ENCODE data around the gene PFKFB4. TPM values are rescaled to one million over a fixed set of nuclear protein-coding genes. Genes with fewer than 3 reads are reported as not detected.
"Not testable (repeated sequence)": the region's sequence is repeated elsewhere in the genome, so short reads cannot be mapped to it uniquely, and the experiment has no call there.

The PFKFB4 gene
- total RNA-seq, 1 donor from 2014 or later, result 19.3 TPM

- H3K4me3 ChIP-seq (ENCODE audit: low read depth, low read length), result no peak overlapping the region
- TF ChIP-seq CTCF (conservative IDR thresholded peaks at IDR 0.05; ENCODE audit: low read depth, low read length), result no peak
- DNase-seq (ENCODE audit: low read depth), result no peak
These were observed 13.2 kb downstream of the PFKFB4 start for GRCh38 chr3:48543271-48543866.

GRCh38 chr3:48538451-48538850 lies 18.2 kb downstream of the PFKFB4 start:
- H3K4me3 ChIP-seq (ENCODE audit: low read depth, low read length), result no peak overlapping the region
- DNase-seq (ENCODE audit: low read depth), result no peak
- no peak for TF ChIP-seq CTCF (conservative IDR thresholded peaks at IDR 0.05; ENCODE audit: low read depth, low read length)

GRCh38 chr3:48536785-48537184 lies 19.8 kb downstream of the PFKFB4 start:
- no peak for TF ChIP-seq CTCF (conservative IDR thresholded peaks at IDR 0.05; ENCODE audit: low read depth, low read length)
- H3K4me3 ChIP-seq (ENCODE audit: low read depth, low read length), result no peak overlapping the region
- DNase-seq (ENCODE audit: low read depth), result no peak

DNA sequence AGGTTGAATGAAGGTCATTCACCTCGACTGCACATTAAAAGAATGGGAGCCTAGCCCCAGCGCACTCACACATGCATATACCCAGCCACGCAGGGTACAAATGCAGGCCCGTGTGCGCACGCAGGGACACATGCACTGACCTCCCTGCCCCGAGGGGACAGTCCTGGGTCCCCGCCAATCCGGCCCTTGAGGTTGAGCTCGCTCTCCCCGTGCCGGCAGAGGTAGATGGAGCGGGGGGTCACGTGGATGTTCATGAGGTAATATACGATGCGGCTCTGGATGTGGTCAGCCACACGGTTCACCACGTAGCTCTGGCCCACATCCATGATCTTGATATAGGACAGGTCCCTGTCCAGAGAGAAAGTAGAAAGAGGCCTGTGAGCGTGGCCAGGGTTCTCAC lies 20.5 kb downstream of the PFKFB4 start:
- no peak for TF ChIP-seq CTCF (conservative IDR thresholded peaks at IDR 0.05; ENCODE audit: low read depth, low read length)

DNA sequence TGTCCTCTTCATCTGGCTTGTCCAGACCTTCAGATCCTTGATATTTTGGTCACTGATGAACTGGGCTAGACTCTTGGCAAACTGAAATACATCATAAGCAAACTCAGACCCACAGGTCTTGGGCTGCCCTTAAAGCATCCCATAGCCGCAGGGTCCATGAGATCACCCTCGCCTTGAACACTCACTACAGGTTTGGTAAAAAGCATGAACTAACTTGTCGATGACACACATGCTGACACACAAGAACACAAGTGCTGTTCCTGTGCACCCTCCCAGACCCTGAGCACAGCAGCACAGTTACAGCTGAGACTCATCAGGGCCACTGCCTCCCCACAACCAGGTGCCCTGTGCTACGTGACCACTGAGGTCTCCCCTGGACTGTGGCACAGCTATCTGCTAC lies 21.0 kb downstream of the PFKFB4 start:
- no peak for TF ChIP-seq CTCF (conservative IDR thresholded peaks at IDR 0.05; ENCODE audit: low read depth, low read length)
- no peak overlapping the region for H3K4me3 ChIP-seq (ENCODE audit: low read depth, low read length)
- no peak for DNase-seq (ENCODE audit: low read depth)

More for the DNA sequence above, 20.5 kb downstream of the PFKFB4 start:
- H3K4me3 ChIP-seq (ENCODE audit: low read depth, low read length), result no peak overlapping the region
- no peak for DNase-seq (ENCODE audit: low read depth)

DNA sequence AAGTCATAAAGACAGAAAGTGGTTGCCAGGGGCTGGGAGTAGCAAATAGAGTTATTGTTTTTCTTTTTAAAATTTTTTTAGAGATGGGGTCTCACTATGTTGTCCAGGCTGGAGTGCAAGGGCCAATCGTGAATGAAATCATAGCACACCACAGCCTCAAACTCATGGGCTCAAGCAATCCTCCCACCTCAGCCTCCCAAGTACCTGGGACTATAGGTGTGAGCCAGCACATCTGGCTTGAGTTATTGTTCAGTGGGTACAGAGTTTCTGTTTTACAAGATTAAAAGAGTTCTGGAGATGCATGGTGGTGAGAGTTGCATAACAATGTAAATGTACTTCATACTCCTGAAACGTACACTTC lies 23.6 kb downstream of the PFKFB4 start:
- TF ChIP-seq CTCF (conservative IDR thresholded peaks at IDR 0.05; ENCODE audit: low read depth, low read length), result no peak
- no peak for DNase-seq (ENCODE audit: low read depth)
- no peak overlapping the region for H3K4me3 ChIP-seq (ENCODE audit: low read depth, low read length)

GRCh38 chr3:48532271-48532976 lies 24.2 kb downstream of the PFKFB4 start:
- DNase-seq (ENCODE audit: low read depth), result no peak
- no peak overlapping the region for H3K4me3 ChIP-seq (ENCODE audit: low read depth, low read length)
- no peak for TF ChIP-seq CTCF (conservative IDR thresholded peaks at IDR 0.05; ENCODE audit: low read depth, low read length)

GRCh38 chr3:48530701-48531100 lies 25.9 kb downstream of the PFKFB4 start:
- H3K4me3 ChIP-seq (ENCODE audit: low read depth, low read length); DNase-seq (ENCODE audit: low read depth): not testable (repeated sequence)
